Activated CD4-positive, alpha-beta memory T cell treated with anti-CD3 and anti-CD28 coated beads for 36 hours (primary cell): Measurements from ENCODE around the gene ARF3. TPM values are rescaled to one million over a fixed set of nuclear protein-coding genes. Genes with fewer than 3 reads are reported as not detected.
A peak's percentile ranks its signal among the peaks of the same experiment; 100 is the strongest.
"Not testable (repeated sequence)": the region's sequence is repeated elsewhere in the genome, so short reads cannot be mapped to it uniquely, and the experiment has no call there.

ENCODE experiments used
- CTCF ChIA-PET: fragments of 350-600 bp; sonication (Branson Sonifier 250); formaldehyde crosslinking; loops from one replicate; lab custom pipeline; 2021; ENCODE audit warnings: antibody characterized with exemption, inconsistent platforms; lab: Charles Lee
- POLR2A ChIA-PET: fragments of 350-600 bp; sonication (Branson Sonifier 250); formaldehyde crosslinking; loops from one replicate; lab custom pipeline; 2021; ENCODE audit warnings: antibody characterized with exemption; lab: Charles Lee
- DNase-seq: peaks from one replicate; pipeline ENCODE4 v3.0.0-alpha.2; 2020
- H3K27ac Mint-ChIP-seq: one replicate; pipeline ENCODE4 v1.8.0; 2021; ENCODE audit warnings: mixed read lengths
- H3K27me3 Mint-ChIP-seq: one replicate; pipeline ENCODE4 v1.8.0; 2021; ENCODE audit warnings: mixed read lengths
- H3K36me3 Mint-ChIP-seq: one replicate; pipeline ENCODE4 v1.8.0; 2021; ENCODE audit warnings: mixed read lengths
- H3K4me1 Mint-ChIP-seq: one replicate; pipeline ENCODE4 v1.8.0; 2021; ENCODE audit warnings: low read depth, mixed read lengths
- H3K4me3 Mint-ChIP-seq: one replicate; pipeline ENCODE4 v1.8.0; 2021; ENCODE audit warnings: mild to moderate bottlenecking, mixed read lengths
- H3K9me3 Mint-ChIP-seq: one replicate; pipeline ENCODE4 v1.8.0; 2021; ENCODE audit warnings: mixed read lengths
- intact Hi-C: fragments of 100-400 bp; cut with micrococcal nuclease; formaldehyde crosslinking; loops from one replicate; pipeline ENCODE4 v1.15.1; 2023
- total RNA-seq, 2 experiments: library from RNA; stranded (reverse); gene quantifications; one replicate each; pipeline ENCODE4 v1.2.3, GENCODE V29; 2021

The ARF3 gene
- total RNA-seq, 2 experiments from 2014 or later: 110 to 121 TPM

- H3K27me3 Mint-ChIP-seq: no peaks in the 10 kb centered on the region
- DNase-seq: peak; percentile 82
- peaks cover 47% of the 10 kb centered on the region for H3K4me1 Mint-ChIP-seq
- H3K36me3 Mint-ChIP-seq: peaks cover 32% of the 10 kb centered on the region
- intact Hi-C loops: loop anchor here (1.0 to 2.0 kb wide), 4 partner anchors 10 to 72 kb away; partner anchors contain the start of gene DDX23
- no peaks in the 10 kb centered on the region for H3K9me3 Mint-ChIP-seq
- H3K4me3 Mint-ChIP-seq: peak overlapping the region; percentile 88
- POLR2A ChIA-PET: interaction anchor here (0.5 to 3.0 kb wide), 9 partner anchors 8 to 772 kb away, joined by 3 to 10 read pairs (median 5); partner anchors contain the start of genes ARF3, DDN, RHEBL1 and RND1
- peak overlapping the region; percentile 94 for H3K27ac Mint-ChIP-seq
- CTCF ChIA-PET: interaction anchor here (0.7 to 7.1 kb wide), 22 partner anchors 9 to 119 kb away, joined by 3 to 58 read pairs (median 5); partner anchors contain the start of genes ARF3 and DDX23
These were observed 32.5 kb downstream of the ARF3 start for GRCh38 chr12:48924617-48925303.

- Mint-ChIP-seq H3K4me1 (peaks cover 54% of the 10 kb centered on the region), H3K4me3 (no peak overlapping the region), H3K9me3 (no peaks in the 10 kb centered on the region), H3K27me3 (no peaks in the 10 kb centered on the region), H3K27ac (peak overlapping the region; percentile 94), H3K36me3 (peaks cover 29% of the 10 kb centered on the region)
- CTCF ChIA-PET: interaction anchor here (0.6 to 7.1 kb wide), 11 partner anchors 9 to 120 kb away, joined by 3 to 58 read pairs (median 9); partner anchors contain the start of gene DDX23
- POLR2A ChIA-PET: interaction anchor here (3.0 kb wide), 1 partner anchor 10 kb away, joined by 8 read pairs; no protein-coding TSS in a partner anchor
- intact Hi-C loops: no loop called here
- DNase-seq: no peak
These were observed 34.2 kb downstream of the ARF3 start for GRCh38 chr12:48923117-48923516.

GRCh38 chr12:48917857-48918537 is 39.3 kb downstream of the ARF3 start:
- CTCF ChIA-PET: interaction anchor here (0.7 to 2.1 kb wide), 8 partner anchors 14 to 70 kb away, joined by 3 to 8 read pairs (median 4); a partner anchor contains a TSS
- DNase-seq: peak; percentile 53
- no peaks in the 10 kb centered on the region for H3K27me3 Mint-ChIP-seq
- H3K4me3 Mint-ChIP-seq: peak overlapping the region; percentile 23
- POLR2A ChIA-PET: no interaction called here
- peaks cover 39% of the 10 kb centered on the region for H3K4me1 Mint-ChIP-seq
- H3K9me3 Mint-ChIP-seq: no peaks in the 10 kb centered on the region
- intact Hi-C loops: no loop called here
- H3K36me3 Mint-ChIP-seq: peaks cover 20% of the 10 kb centered on the region
- H3K27ac Mint-ChIP-seq: peak overlapping the region; percentile 74

DNA sequence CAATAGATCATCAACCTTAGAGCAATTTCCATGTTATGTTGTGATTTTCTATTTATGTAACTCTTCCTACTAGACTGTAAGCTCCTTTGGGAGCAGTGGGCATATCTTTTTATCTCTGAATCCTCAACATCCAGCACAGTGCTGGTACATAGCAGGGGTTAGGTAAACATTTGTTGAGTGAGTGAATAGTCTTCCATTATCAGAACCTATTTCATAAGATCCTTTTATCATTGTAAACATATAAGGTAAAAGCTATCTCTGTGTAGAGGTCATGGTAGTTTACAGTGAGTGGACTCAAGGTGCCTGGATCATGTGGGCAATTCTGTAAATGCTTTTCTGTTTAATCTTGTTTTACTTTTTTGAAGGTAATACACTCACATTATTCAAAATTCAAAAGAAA is 47.1 kb downstream of the ARF3 start:
- Mint-ChIP-seq H3K27me3 (no peaks in the 10 kb centered on the region), H3K27ac (no peak overlapping the region), H3K4me1 (no peaks in the 10 kb centered on the region), H3K9me3 (no peaks in the 10 kb centered on the region), H3K36me3 (no peaks in the 10 kb centered on the region), H3K4me3 (no peak overlapping the region)
- CTCF ChIA-PET: interaction anchor here (0.5 to 2.6 kb wide), 3 partner anchors 14 to 634 kb away, joined by 3 to 8 read pairs (median 3); no protein-coding TSS in a partner anchor
- POLR2A ChIA-PET: interaction anchor here (0.9 kb wide), 1 partner anchor 45 kb away, joined by 3 read pairs; the partner anchor contains the start of gene RND1
- intact Hi-C loops: no loop called here
- no peak for DNase-seq

- H3K27ac Mint-ChIP-seq, H3K9me3 Mint-ChIP-seq, POLR2A ChIA-PET, intact Hi-C loops, H3K4me1 Mint-ChIP-seq, H3K27me3 Mint-ChIP-seq, H3K36me3 Mint-ChIP-seq, DNase-seq, H3K4me3 Mint-ChIP-seq: not testable (repeated sequence)
- CTCF ChIA-PET: interaction anchor here (0.6 to 2.6 kb wide), 2 partner anchors 15 to 19 kb away, joined by 3 to 8 read pairs; no protein-coding TSS in a partner anchor
These were observed 47.6 kb downstream of the ARF3 start for GRCh38 chr12:48909698-48910097.

GRCh38 chr12:48907245-48907644 is 50.0 kb downstream of the ARF3 start:
- H3K4me1 Mint-ChIP-seq: peaks cover 2% of the 10 kb centered on the region
- CTCF ChIA-PET: interaction anchor here (1.6 kb wide), 1 partner anchor 90 kb away, joined by 3 read pairs; no protein-coding TSS in a partner anchor
- H3K4me3 Mint-ChIP-seq: no peak overlapping the region
- DNase-seq: no peak
- H3K27ac Mint-ChIP-seq: no peak overlapping the region
- intact Hi-C loops: no loop called here
- no peaks in the 10 kb centered on the region for H3K27me3 Mint-ChIP-seq
- POLR2A ChIA-PET: no interaction called here
- no peaks in the 10 kb centered on the region for H3K36me3 Mint-ChIP-seq
- H3K9me3 Mint-ChIP-seq: no peaks in the 10 kb centered on the region

GRCh38 chr12:48903982-48904411 is 53.3 kb downstream of the ARF3 start:
- CTCF ChIA-PET: interaction anchor here (0.5 to 7.1 kb wide), 30 partner anchors 8 to 168 kb away, joined by 3 to 68 read pairs (median 5); partner anchors contain the start of genes ARF3, DDX23, FKBP11 and PRKAG1

GRCh38 chr12:48903363-48903981 is 53.8 kb downstream of the ARF3 start:
- peak overlapping the region; percentile 52 for H3K4me3 Mint-ChIP-seq
- POLR2A ChIA-PET: interaction anchor here (0.8 kb wide), 1 partner anchor 52 kb away, joined by 3 read pairs; the partner anchor contains the start of gene DDX23
- DNase-seq: no peak
- intact Hi-C loops: loop anchor here (5.0 kb wide), 2 partner anchors 74 to 94 kb away; partner anchors contain the start of genes DDN and WNT1
- H3K27me3 Mint-ChIP-seq: no peaks in the 10 kb centered on the region
- no peaks in the 10 kb centered on the region for H3K9me3 Mint-ChIP-seq
- no peaks in the 10 kb centered on the region for H3K36me3 Mint-ChIP-seq
- peaks cover 2% of the 10 kb centered on the region for H3K4me1 Mint-ChIP-seq
- CTCF ChIA-PET: interaction anchor here (0.6 to 7.1 kb wide), 24 partner anchors 10 to 230 kb away, joined by 3 to 68 read pairs (median 6); partner anchors contain the start of genes ARF3, DDX23, FKBP11 and RND1
- no peak overlapping the region for H3K27ac Mint-ChIP-seq

More at GRCh38 chr12:48903982-48904411, 53.3 kb downstream of the ARF3 start:
- Mint-ChIP-seq H3K36me3 (no peaks in the 10 kb centered on the region), H3K9me3 (no peaks in the 10 kb centered on the region), H3K4me3 (peak overlapping the region; percentile 70), H3K27ac (no peak overlapping the region), H3K4me1 (peaks cover 2% of the 10 kb centered on the region), H3K27me3 (no peaks in the 10 kb centered on the region)
- peak; percentile 89 for DNase-seq
- POLR2A ChIA-PET: interaction anchor here (0.8 kb wide), 1 partner anchor 52 kb away, joined by 3 read pairs; the partner anchor contains the start of gene DDX23
- intact Hi-C loops: loop anchor here (5.0 kb wide), 2 partner anchors 73 to 93 kb away; partner anchors contain the start of genes DDN and WNT1

GRCh38 chr12:48901278-48901677 is 56.0 kb downstream of the ARF3 start:
- intact Hi-C loops: loop anchor here (2.0 to 5.0 kb wide), 3 partner anchors 36 to 96 kb away; partner anchors contain the start of genes DDN and WNT1
- H3K36me3 Mint-ChIP-seq: no peaks in the 10 kb centered on the region
- ChIA-PET POLR2A (interaction anchor here (0.6 to 1.4 kb wide), 2 partner anchors 24 to 49 kb away, joined by 3 to 10 read pairs; partner anchors contain the start of genes DDX23 and FKBP11), CTCF (interaction anchor here (0.6 to 7.1 kb wide), 14 partner anchors 11 to 295 kb away, joined by 3 to 68 read pairs (median 5); partner anchors contain the start of genes DDX23, FKBP11 and WNT1)
- H3K27ac Mint-ChIP-seq: no peak overlapping the region
- peaks cover 2% of the 10 kb centered on the region for H3K4me1 Mint-ChIP-seq
- peak; percentile 24 for DNase-seq
- H3K4me3 Mint-ChIP-seq: no peak overlapping the region
- H3K9me3 Mint-ChIP-seq: no peaks in the 10 kb centered on the region
- no peaks in the 10 kb centered on the region for H3K27me3 Mint-ChIP-seq

GRCh38 chr12:48899651-48900050 is 57.6 kb downstream of the ARF3 start:
- DNase-seq: no peak
- CTCF ChIA-PET: interaction anchor here (0.9 to 7.1 kb wide), 3 partner anchors 9 to 85 kb away, joined by 3 to 68 read pairs (median 66); partner anchors contain the start of gene DDX23
- Mint-ChIP-seq H3K9me3 (no peaks in the 10 kb centered on the region), H3K4me3 (no peak overlapping the region), H3K27ac (no peak overlapping the region), H3K36me3 (no peaks in the 10 kb centered on the region), H3K4me1 (peaks cover 2% of the 10 kb centered on the region), H3K27me3 (no peaks in the 10 kb centered on the region)
- intact Hi-C loops: loop anchor here (2.0 to 5.0 kb wide), 3 partner anchors 37 to 98 kb away; partner anchors contain the start of genes DDN and WNT1
- POLR2A ChIA-PET: no interaction called here
